ENCODE measurements around the gene ACER3.

- no peak for TF ChIP-seq CTCF (IDR thresholded peaks at IDR 0.05)
- no peak for TF ChIP-seq POLR2A (IDR thresholded peaks at IDR 0.05)
Measured at GRCh38 chr11:76972051-76972450, 111.3 kb downstream of the ACER3 start.

Data from heart left ventricle (tissue), 13 donors.